Mesendoderm (in vitro differentiated cells): ENCODE results near the gene COL18A1. TPM values are rescaled to one million over a fixed set of nuclear protein-coding genes. Genes with fewer than 3 reads are reported as not detected.

Source experiments
- small RNA-seq: library from polyadenylated mRNA; stranded (forward); fragments of <200 nt; extraction: miRNeasy Mini kit (QIAGEN cat#:217004); gene quantifications from one replicate; pipeline ENCODE3, GENCODE V24; 2013; ENCODE audit not compliant: insufficient read depth

The COL18A1 gene

Small RNAs within 50 kb of the gene (small RNA-seq; reads per million reads assigned to genes)
- gene MIR6815 (0.90 reads per million), gene MTCO1P3 (not detected)
